Activated naive CD8-positive, alpha-beta T cell (primary cell): ENCODE results near the gene CAMTA1.

Source experiments
- H3K27ac Mint-ChIP-seq: one replicate; pipeline ENCODE4 v1.8.0; 2021; ENCODE audit warnings: mixed read lengths
- H3K27me3 Mint-ChIP-seq: one replicate; pipeline ENCODE4 v1.8.0; 2021; ENCODE audit warnings: mixed read lengths
- H3K36me3 Mint-ChIP-seq: one replicate; pipeline ENCODE4 v1.8.0; 2021; ENCODE audit warnings: mixed read lengths
- H3K4me1 Mint-ChIP-seq: one replicate; pipeline ENCODE4 v1.8.0; 2021; ENCODE audit warnings: low read depth, mixed read lengths
- H3K4me3 Mint-ChIP-seq: one replicate; pipeline ENCODE4 v1.8.0; 2021; ENCODE audit warnings: mild to moderate bottlenecking, mixed read lengths
- H3K9me3 Mint-ChIP-seq: one replicate; pipeline ENCODE4 v1.8.0; 2021; ENCODE audit warnings: low read depth, mixed read lengths

Gene CAMTA1

DNA sequence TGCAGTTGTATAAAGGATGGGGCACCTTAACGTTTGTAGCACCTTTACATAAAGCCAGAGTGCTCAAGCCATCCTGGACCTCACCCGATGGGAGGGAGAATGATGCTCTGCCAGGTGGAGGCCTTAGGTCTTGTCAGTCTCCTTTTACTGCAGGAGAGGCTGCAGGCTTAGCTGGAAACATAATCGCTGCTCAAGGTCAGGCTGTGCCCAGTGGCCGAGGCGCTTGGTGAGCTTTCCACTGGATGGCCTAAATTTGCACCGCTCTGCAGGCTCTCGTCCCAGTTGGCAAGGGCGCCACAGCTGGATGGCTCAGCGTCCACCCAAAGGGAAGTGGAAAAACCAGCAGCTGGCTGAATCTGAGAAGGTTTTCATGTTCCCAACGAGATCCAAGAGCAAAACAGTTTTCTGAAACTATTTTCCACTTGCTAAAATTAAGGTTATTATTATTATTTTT is 438.9 kb downstream of the CAMTA1 start:
- Mint-ChIP-seq H3K36me3 (no peaks in the 10 kb centered on the region), H3K9me3 (no peaks in the 10 kb centered on the region), H3K4me1 (no peaks in the 10 kb centered on the region), H3K4me3 (no peak overlapping the region), H3K27me3 (peaks cover 10% of the 10 kb centered on the region), H3K27ac (no peak overlapping the region)

DNA sequence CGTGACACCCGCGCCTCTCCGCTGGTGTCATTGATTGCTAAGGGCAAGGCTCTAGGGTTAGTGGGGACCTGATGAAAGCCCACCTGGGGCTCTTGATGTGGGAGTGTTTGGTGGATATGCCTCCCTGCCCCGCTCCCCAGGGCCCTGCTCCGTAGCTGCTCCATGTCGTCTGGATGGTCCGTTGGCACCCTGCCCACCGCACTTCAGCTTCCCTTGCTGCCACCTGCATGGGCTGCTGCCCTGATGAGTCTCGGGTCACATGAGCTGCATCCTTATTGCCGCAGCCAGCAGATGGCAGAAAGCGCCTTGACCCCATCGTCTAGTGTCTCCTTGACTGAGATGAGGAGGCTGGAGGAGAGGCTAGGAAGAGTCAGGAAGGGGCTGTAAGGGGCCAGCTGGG is 439.4 kb downstream of the CAMTA1 start:
- H3K36me3 Mint-ChIP-seq: no peaks in the 10 kb centered on the region
- no peak overlapping the region for H3K27ac Mint-ChIP-seq

GRCh38 chr1:7225711-7226505 is 440.7 kb downstream of the CAMTA1 start:
- Mint-ChIP-seq H3K36me3 (no peaks in the 10 kb centered on the region), H3K9me3 (no peaks in the 10 kb centered on the region), H3K27ac (no peak overlapping the region), H3K4me3 (no peak overlapping the region), H3K4me1 (no peaks in the 10 kb centered on the region), H3K27me3 (peaks cover 9% of the 10 kb centered on the region)

More for the DNA sequence above, 439.4 kb downstream of the CAMTA1 start:
- Mint-ChIP-seq H3K4me3 (no peak overlapping the region), H3K9me3 (no peaks in the 10 kb centered on the region), H3K27me3 (peaks cover 10% of the 10 kb centered on the region), H3K4me1 (no peaks in the 10 kb centered on the region)

DNA sequence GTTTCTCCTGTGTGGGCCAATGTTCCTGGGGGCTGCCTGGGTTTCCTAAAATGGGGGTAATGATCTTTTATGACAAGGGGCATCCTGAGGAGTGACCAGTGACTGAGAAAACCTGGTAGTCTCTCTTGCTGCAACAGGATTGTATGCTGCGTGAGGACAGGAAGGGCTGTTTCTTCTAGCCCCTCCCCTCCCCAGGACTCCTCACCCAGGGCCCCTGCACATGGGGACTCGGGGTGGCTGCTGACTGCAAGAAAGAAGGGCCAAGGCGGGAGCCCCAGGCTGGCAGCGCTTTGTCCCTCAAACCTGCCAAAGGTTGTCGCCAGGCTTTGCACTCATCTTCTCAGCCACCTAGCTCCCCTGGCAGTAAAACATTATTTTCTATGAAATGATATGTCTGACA is 442.4 kb downstream of the CAMTA1 start:
- Mint-ChIP-seq H3K4me3 (no peak overlapping the region), H3K4me1 (no peaks in the 10 kb centered on the region), H3K27ac (no peak overlapping the region), H3K36me3 (no peaks in the 10 kb centered on the region), H3K27me3 (peaks cover 5% of the 10 kb centered on the region), H3K9me3 (no peaks in the 10 kb centered on the region)

DNA sequence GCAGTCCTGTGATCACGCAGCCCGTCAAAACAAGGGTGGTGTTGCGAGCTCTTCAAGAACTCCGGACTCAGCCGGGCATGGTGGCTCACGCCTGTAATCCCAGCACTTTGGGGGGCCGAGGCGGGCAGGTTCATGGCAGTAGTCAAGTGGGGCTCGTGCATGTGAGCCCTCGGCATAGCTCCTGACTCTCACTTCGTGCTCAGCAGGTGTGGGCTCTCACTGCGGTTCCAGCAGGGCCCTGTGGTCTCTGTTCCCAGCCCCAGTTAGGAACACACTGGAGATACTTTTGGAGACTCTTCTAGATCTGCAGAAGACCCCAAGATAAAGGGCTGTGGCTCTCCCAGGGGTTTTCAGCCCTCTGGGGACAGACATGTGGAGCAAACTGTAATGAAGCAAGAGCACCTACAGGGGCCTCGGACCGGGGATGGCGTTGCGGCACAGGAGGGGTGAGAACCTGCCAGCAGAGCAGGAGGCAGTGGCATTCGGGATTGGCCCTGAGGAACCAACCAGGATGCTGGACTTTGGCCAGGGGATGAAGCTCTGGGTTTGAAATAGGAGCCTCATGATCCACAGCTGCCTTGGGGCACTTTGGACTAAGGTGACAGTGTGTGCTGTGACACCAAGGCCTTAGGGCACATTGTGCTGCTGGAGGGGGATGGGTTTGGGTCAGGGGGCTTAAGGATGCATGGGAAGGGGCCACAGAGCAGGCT is 443.2 kb downstream of the CAMTA1 start:
- H3K27me3 Mint-ChIP-seq: peaks cover 5% of the 10 kb centered on the region
- no peaks in the 10 kb centered on the region for H3K9me3 Mint-ChIP-seq
- H3K4me1 Mint-ChIP-seq: no peaks in the 10 kb centered on the region
- no peak overlapping the region for H3K27ac Mint-ChIP-seq
- H3K36me3 Mint-ChIP-seq: no peaks in the 10 kb centered on the region
- no peak overlapping the region for H3K4me3 Mint-ChIP-seq

GRCh38 chr1:7229186-7229585 is 443.9 kb downstream of the CAMTA1 start:
- Mint-ChIP-seq H3K4me3 (no peak overlapping the region), H3K9me3 (no peaks in the 10 kb centered on the region), H3K36me3 (no peaks in the 10 kb centered on the region), H3K27ac (no peak overlapping the region), H3K27me3 (peaks cover 5% of the 10 kb centered on the region), H3K4me1 (no peaks in the 10 kb centered on the region)

- H3K27ac Mint-ChIP-seq: no peak overlapping the region
- H3K27me3 Mint-ChIP-seq: peaks cover 5% of the 10 kb centered on the region
- no peak overlapping the region for H3K4me3 Mint-ChIP-seq
Observed at GRCh38 chr1:7229696-7230631, 444.7 kb downstream of the CAMTA1 start.

DNA sequence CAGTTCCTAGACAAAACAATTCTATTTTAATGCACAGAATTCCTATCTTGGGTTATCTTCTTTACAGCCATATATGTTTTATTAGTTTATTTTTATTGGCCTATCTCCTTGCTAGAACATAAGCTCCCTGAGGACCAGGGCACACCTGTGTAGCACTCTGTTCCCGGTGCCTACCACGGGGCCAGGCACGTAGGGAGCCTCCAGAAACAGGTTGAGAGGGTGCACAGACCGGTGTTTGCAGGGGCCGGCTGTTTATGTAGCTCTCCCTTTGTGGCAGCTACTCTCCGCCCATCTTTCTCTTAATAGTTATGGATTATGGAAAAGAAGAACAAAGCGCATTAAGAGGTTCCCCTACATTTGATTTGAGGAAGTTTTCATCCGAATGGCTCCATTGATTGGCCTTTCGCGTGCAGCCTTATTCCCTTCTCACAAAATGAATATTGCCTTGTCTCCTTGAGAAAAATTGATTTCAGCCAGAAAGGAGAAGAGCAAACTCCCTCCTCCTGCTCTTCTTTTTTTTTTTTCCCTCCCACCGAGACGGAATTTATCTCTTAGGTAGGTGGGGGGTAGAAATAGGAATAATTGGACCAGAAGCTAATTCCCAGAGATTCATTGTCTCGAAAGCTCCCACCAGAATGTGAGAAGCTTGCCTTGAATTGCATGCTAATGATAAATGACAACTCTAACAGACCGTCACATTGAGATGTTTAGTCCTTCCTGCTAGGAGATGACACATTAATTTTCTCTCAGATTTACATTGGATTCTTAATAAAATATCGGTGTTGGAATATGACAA is 447.4 kb downstream of the CAMTA1 start:
- no peaks in the 10 kb centered on the region for H3K27me3 Mint-ChIP-seq
- no peaks in the 10 kb centered on the region for H3K9me3 Mint-ChIP-seq
- no peak overlapping the region for H3K27ac Mint-ChIP-seq
- no peaks in the 10 kb centered on the region for H3K36me3 Mint-ChIP-seq
- H3K4me1 Mint-ChIP-seq: no peaks in the 10 kb centered on the region
- H3K4me3 Mint-ChIP-seq: no peak overlapping the region

More at GRCh38 chr1:7229696-7230631, 444.7 kb downstream of the CAMTA1 start:
- Mint-ChIP-seq H3K36me3 (no peaks in the 10 kb centered on the region), H3K9me3 (no peaks in the 10 kb centered on the region), H3K4me1 (no peaks in the 10 kb centered on the region)

GRCh38 chr1:7233237-7233540 is 447.9 kb downstream of the CAMTA1 start:
- H3K27ac Mint-ChIP-seq: no peak overlapping the region

GRCh38 chr1:7233646-7234470 is 448.6 kb downstream of the CAMTA1 start:
- H3K4me1 Mint-ChIP-seq: no peaks in the 10 kb centered on the region
- H3K27me3 Mint-ChIP-seq: peaks cover 3% of the 10 kb centered on the region
- no peak overlapping the region for H3K27ac Mint-ChIP-seq
- H3K9me3 Mint-ChIP-seq: no peaks in the 10 kb centered on the region
- no peak overlapping the region for H3K4me3 Mint-ChIP-seq
- H3K36me3 Mint-ChIP-seq: no peaks in the 10 kb centered on the region

More at GRCh38 chr1:7233237-7233540, 447.9 kb downstream of the CAMTA1 start:
- Mint-ChIP-seq H3K9me3 (no peaks in the 10 kb centered on the region), H3K27me3 (peaks cover under 1% of the 10 kb centered on the region), H3K4me1 (no peaks in the 10 kb centered on the region), H3K4me3 (no peak overlapping the region), H3K36me3 (no peaks in the 10 kb centered on the region)

DNA sequence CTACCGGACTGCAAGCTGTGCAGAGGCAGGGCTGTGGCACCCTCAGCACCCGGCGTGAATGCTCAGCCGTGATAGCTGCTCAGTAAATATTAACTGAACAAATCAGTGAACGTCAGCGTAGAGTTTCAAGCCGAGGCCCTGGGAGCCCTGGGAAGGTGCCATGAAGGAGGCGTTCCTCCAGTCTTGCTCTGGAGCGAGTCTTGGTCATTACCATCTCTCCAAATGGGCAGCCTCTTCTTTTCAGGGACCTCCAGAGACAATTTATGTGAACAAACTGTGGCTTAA is 449.2 kb downstream of the CAMTA1 start:
- H3K27ac Mint-ChIP-seq: no peak overlapping the region

DNA sequence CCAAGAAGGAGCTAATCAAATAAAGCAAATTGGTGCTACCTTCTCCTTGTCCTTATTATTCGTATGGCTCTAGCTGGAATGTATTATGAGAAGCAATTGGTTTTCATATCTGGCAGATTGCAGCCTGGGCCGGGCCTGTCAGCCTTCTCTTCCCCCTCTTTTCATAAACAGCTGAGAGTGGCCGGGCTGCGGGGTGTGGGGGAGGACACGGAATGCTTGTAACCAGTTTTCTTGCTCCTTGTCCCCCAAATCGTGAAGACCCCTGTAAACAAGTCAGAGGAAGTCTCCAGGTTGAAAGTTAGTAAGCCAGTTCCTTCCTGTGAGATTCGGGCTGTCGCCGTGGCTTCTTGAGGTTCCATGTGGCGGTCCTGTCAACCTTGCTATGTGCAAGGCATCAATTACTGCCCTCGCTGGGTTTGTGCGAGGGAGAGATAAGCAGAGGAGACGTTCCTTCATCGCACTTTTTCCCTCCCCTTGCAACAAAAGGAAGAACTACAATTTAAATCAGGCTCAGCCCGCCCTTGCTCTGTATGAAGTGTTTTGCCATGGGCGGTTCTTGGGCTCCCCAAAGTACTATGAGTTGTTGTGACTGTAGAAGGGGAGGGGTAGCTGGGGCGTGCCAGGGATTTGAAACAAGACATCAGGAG is 450.7 kb downstream of the CAMTA1 start:
- no peak overlapping the region for H3K4me3 Mint-ChIP-seq

More for the DNA sequence above, 449.2 kb downstream of the CAMTA1 start:
- H3K4me3 Mint-ChIP-seq: no peak overlapping the region
- no peaks in the 10 kb centered on the region for H3K36me3 Mint-ChIP-seq
- no peaks in the 10 kb centered on the region for H3K9me3 Mint-ChIP-seq
- peaks cover 5% of the 10 kb centered on the region for H3K27me3 Mint-ChIP-seq
- H3K4me1 Mint-ChIP-seq: no peaks in the 10 kb centered on the region

DNA sequence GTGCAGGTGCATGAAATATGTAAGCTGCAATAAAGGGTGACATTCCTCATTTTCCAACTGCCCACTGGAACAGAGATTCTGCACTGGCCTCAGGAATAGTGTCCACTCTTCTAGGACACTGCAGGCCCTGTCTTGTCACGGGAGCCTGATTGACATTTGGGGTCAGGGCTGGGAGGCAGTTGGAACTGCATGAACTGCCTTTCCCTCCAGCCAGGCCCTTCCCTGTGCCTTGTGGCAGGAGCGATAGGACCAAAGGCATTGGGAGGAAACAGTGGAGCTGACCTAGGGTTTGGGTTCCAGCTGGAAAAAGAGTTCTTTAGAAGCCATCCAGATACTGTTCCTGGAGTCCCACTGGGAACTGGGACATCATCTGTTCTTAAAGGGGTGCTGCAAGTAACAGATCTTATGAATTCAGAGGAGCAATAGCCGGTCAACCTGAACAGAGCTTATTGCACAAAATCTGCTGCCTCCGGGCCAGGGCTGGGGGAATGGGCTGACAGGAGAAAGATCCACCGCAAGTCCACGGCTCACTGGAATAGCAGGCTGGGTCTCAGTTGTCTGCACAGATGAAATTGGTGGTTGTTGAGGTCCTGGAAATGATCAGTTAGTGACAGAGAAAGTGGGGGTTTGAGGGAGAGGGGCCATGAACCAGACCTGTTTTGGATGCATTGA is 451.7 kb downstream of the CAMTA1 start:
- Mint-ChIP-seq H3K4me1 (no peaks in the 10 kb centered on the region), H3K27ac (no peak overlapping the region), H3K36me3 (no peaks in the 10 kb centered on the region), H3K4me3 (no peak overlapping the region), H3K9me3 (no peaks in the 10 kb centered on the region), H3K27me3 (peaks cover 9% of the 10 kb centered on the region)

More for the DNA sequence above, 450.7 kb downstream of the CAMTA1 start:
- H3K27ac Mint-ChIP-seq: no peak overlapping the region
- no peaks in the 10 kb centered on the region for H3K36me3 Mint-ChIP-seq
- H3K27me3 Mint-ChIP-seq: peaks cover 5% of the 10 kb centered on the region
- H3K9me3 Mint-ChIP-seq: no peaks in the 10 kb centered on the region
- no peaks in the 10 kb centered on the region for H3K4me1 Mint-ChIP-seq
